Measurements from ENCODE around the gene GJD4.

DNA sequence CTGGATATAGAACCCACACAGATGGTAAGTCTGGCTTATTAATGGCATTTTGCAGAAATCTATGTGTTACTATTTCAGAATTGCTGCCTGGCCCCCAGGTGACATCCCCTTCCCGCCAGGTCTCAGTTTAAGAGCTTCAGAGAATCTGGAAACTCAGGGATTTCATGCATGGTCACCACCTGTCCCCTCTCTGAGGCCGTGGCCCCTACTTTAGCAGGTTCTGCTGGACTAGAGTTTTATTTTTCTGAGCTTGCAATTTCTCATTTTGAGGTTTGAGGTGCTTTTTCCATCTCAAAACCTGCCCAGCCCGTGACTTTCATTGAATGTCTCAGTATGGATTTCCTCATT is 24.7 kb upstream of the GJD4 start:
- no peak for TF ChIP-seq POLR2AphosphoS5 (IDR thresholded peaks at IDR 0.05; ENCODE audit: low read depth, low read length)
- TF ChIP-seq POLR2A (IDR thresholded peaks at IDR 0.05; ENCODE audit: low read depth, low read length), result no peak
- no peak for TF ChIP-seq TAF1 (IDR thresholded peaks at IDR 0.05; ENCODE audit: borderline replicate concordance, low read depth, low read length)

All from GM12892 (cell line).